Fibroblast of skin of abdomen (primary cell): ENCODE data around the gene MBP.

ENCODE experiments used
- DNase-seq: peaks from one replicate; pipeline ENCODE4 v3.0.0-alpha.2; 2013

Gene MBP

GRCh38 chr18:77133835-77134496, 1.4 kb upstream of the MBP start:
- DNase-seq: no peak

- no peak for DNase-seq
Measured at GRCh38 chr18:77133051-77133834, 660 bp upstream of the MBP start.

GRCh38 chr18:77131652-77132368, 773 bp downstream of the MBP start:
- DNase-seq: no peak

- DNase-seq: no peak
Measured at GRCh38 chr18:77131100-77131651, 1.4 kb downstream of the MBP start.

GRCh38 chr18:77130229-77131099, 2.1 kb downstream of the MBP start:
- DNase-seq: no peak

GRCh38 chr18:77129150-77129551, 3.4 kb downstream of the MBP start:
- peak; percentile 91 for DNase-seq

GRCh38 chr18:77127769-77128671, 4.6 kb downstream of the MBP start:
- peak; percentile 95 for DNase-seq

GRCh38 chr18:77124452-77124922, 8.1 kb downstream of the MBP start:
- no peak for DNase-seq

GRCh38 chr18:77123320-77124231, 9.0 kb downstream of the MBP start:
- DNase-seq: no peak

- DNase-seq: no peak
Measured at GRCh38 chr18:77121523-77121922, 11.1 kb downstream of the MBP start.

- DNase-seq: no peak
Measured at GRCh38 chr18:77119851-77120491, 12.6 kb downstream of the MBP start.

GRCh38 chr18:77119101-77119850, 13.3 kb downstream of the MBP start:
- no peak for DNase-seq

- DNase-seq: no peak
Measured at GRCh38 chr18:77118256-77119090, 14.1 kb downstream of the MBP start.

GRCh38 chr18:77116201-77117080, 16.1 kb downstream of the MBP start:
- DNase-seq: no peak

GRCh38 chr18:77115192-77115953, 17.2 kb downstream of the MBP start:
- no peak for DNase-seq
